Stromal cell of bone marrow (primary cell): ENCODE data around the gene PLXDC1.

ENCODE experiments used
- DNase-seq: peaks from one replicate; pipeline ENCODE4 v3.0.0-alpha.2; 2012; ENCODE audit warnings: low read depth

Gene PLXDC1

DNA sequence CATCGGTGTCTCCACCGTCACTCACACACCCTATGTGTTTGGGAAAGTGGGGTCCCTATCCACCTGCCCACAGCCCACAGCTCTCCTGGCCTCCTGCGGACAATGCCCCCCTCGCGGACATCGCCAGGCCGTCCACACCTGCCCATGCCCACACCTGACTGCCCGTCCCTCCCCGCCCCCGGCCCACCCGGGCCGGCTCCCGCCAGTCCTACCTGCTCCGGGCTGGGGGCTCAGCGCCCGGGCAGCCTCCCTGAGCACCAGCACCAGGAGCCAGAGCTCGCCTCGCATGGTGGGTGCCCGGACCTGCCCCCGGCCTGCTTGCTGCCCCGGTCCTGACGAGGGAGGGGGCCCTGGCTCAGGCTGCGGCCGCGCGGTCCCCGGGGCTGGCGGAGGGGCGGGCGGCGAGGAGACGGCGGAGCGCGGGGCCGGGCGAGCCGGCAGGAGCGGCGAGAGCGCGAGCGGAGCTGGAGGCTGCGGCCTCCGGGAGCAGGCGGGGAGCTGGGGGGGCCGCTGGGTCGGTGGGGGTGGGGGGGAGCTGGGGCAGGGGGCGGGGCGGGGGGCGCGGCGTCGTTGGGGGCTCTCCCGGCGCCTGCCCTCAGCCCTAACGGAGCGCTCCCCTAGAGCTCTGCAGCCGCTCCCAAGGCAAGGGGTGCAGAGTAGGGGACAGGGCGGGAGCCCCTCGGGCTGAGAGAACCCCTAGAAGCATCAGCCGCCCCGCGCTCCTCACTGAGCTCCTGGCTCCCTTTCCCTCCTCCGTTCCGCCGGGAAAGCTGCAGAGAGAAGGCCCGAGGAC is at the start of gene PLXDC1:
Gene PLXDC1, minus strand, starts transcription at position 488 of the 793 bp plus-strand sequence. Its CDS starts 200 bp downstream, at position 288.
- no peak for DNase-seq

DNA sequence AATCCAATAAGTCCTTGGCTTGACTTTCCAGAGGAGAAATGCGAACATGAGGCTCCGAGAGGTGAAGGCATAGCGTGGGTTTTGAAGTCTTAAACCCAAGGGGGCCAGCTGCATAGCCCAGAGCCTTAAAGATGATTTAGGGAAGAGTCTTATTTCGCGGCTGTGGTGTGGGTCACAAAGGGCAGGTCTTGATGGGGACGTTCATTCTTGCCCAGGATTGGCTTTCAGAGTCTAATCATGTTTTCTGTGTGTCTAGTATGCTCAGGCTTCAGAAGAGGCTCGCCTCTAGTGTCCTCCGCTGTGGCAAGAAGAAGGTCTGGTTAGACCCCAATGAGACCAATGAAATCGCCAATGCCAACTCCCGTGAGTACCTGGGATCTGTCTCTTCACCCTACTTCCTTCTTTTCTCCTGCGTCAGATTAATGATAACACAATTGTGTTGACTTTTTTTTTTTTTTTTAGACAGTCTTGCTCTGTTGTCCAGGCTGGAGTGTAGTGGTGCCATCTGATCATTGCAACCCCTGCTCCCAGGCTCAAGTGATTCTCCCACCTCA is 49.6 kb upstream of the PLXDC1 start:
- DNase-seq: no peak

DNA sequence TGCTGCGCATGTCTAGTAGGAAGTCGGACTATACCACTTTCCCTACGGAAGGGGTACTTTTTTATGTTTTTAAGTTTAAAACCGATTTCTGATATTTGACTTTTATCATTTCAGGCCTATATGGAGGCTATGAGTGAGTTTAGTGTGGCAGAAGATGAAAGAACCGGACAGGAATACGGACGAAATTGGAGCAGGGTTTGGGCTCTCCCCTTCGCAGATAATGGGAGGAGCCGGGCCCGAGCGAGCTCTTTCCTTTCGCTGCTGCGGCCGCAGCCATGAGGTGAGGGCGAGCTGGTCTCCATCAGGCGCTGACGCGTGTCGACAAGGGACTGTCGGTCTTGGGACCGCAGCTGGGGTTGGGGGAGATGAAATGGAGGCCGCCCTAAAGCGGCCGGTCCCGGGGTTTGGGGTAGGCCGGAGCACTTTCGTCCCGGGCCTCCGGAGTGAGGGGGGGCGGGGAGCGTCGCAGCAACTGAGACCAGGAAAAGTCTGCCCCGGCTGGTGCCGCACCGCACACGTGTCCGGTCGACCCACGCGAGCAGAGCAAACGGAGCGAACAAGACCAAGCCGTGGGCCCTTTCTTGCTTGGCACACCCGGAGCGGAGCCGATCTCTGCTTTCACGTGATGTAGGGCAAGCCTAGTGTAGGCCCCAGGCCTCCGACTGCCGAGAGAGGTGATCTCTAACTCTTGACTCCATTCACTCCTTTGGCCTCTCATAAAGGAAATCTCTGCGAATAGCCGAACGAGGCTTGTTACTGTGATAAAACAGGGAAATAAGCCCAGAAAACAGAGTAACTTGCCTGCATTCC is 48.8 kb upstream of the PLXDC1 start, which contains the start of gene RPL19:
Gene RPL19, plus strand, starts transcription at position 214 of the 810 bp plus-strand sequence. Its CDS starts 62 bp downstream, at position 276.
- no peak for DNase-seq

DNA sequence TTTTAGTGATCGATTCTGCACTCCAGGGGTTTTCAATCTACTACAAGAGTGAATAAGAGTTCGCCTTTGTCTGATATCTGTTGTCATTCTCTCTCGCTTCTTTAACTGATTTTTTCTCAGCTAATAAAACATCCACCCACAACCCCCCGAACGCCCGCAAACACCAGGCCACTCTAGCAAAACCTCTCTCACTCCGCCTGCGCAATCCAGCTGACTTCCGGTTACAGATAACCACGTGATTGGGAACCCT is 48.3 kb upstream of the PLXDC1 start:
- peak; percentile 88 for DNase-seq

DNA sequence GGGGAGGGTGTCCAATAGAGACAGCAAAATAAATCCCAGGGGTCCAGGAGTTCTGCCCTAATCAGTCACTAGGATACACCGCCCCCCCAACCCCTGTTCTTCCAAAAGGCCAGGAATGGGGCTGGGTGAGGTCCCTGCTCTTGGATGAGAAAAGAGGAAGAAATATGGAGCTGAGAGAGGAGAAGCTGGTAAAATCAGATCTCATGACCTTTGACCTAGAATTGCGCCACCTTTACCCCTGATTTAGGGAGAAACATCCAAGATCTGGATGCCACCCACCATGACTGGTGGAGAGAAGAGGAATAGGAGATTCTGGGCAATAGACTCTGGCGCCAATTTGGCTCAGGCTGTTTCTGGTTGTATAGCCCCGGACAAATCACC is 46.7 kb upstream of the PLXDC1 start:
- no peak for DNase-seq

DNA sequence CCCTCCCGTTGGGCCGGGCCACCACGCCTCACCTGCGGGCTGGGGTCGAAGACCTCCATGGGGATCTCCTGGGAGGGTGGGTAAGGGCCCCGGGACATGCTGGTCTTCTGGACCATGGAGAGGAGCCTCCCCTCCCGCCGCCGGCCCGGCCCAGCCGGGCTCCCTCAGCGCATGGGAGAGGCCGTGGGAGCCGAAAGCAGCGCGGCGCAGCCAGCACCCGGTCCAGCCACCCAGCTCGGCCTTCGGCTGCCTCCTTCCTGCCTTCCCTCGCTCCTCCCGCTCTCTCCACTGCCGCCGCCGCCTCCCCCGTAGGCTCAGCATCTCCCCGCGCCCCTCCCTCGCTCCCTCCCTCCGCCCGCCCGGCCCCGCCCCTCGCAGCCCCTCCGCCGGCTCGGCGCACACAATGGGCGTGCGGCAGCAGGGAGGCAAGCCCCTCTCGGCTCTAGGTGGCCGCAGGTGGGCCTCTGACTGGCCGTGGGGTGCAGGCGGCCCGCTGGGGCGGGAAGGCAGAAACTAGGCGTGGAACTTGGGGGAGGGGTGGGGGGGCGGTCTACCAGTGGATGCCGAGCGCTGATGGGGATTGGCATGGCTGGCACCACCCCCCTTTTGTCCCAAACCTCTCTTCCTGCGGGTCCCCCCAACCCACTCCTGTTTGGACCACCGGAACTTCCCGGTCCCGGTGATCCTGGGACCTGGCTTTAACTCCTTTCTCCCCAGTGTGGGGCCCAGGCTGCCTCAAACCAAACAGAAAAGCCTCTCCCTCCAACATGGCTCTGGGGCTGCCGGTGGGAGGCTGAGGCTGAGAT is 46.1 kb upstream of the PLXDC1 start, which contains the start of gene CACNB1:
Gene CACNB1, minus strand, starts transcription at position 290 of the 806 bp plus-strand sequence. Its CDS starts 174 bp downstream, at position 116.
- DNase-seq: peak; percentile 54

DNA sequence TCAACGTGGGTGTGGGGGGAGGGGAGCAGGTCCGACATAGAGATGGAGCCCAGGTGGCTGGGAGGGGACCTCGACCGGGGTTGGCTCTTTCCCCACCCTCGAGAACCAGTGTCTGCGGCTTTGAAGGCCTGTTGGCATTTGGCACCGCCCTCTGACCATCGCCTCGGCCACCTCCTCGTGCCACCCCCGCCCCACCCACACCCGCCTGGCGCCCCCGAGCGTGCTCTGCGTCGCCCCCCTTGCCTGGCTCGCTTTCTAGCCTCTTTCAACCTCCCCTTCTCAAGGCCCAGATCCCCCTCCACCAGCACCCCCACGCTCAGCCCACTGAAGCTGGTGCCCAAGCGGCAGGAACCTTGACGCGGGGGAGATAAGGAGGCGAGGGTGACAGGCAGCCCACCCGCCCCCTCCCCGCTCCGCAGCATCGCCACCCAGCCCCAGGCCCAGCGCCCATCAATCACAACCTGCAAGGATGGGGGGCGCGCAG is 45.4 kb upstream of the PLXDC1 start:
- DNase-seq: no peak

DNA sequence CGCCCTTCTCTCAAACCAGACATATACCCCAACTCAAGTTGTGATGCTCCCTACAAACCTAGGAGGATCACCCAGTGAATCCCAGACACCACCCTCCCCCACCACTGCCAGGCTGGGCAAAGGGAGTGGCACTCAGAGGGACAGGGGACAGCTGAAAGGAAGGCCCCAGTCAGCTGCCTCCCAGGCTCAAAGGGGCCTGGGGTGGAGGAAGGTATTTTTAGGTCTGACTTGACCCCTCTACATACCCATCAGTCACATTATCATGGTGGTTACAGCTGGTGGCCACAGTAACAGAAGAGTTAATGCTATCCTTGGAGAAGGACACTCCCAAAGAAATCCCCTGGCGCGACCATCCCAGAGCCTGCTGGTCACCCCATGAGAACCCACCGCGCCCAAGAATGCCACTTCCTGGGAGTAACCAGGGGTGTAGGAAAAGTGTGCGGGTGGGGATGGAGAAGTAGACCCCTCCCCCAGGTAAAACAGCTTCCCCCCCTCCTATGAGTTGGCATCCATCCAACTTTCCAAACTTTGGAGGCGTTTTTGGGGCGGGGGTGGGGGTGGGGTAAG is 44.9 kb upstream of the PLXDC1 start:
- DNase-seq: no peak

DNA sequence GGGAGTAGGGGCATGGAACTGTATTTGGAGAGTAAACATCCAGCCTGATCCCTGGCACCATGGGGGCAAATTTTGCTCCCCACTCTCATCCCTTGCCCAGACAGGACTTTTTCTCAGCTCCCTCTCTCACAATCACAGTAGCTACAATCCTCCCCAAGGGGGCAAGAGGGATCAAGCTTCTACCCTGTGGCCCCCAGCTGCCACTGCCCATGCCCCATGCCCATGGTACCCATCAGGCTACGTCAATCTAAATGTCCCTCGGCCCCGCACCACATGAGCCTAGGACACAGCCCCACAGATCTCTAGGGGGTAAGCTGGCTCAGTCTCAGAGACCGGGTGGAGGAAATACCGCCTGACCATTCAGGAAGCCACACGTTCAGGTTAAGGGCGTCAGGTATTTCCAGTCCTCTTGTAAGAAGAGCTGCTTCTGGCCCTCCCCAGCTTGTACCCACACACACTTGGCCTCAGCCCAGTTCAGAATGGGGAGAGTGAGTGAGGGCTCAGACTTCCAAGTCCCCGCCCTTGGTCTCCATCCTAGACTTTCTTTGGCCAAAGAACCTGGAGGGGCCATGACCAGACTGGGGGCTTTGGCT is 44.2 kb upstream of the PLXDC1 start:
- no peak for DNase-seq

DNA sequence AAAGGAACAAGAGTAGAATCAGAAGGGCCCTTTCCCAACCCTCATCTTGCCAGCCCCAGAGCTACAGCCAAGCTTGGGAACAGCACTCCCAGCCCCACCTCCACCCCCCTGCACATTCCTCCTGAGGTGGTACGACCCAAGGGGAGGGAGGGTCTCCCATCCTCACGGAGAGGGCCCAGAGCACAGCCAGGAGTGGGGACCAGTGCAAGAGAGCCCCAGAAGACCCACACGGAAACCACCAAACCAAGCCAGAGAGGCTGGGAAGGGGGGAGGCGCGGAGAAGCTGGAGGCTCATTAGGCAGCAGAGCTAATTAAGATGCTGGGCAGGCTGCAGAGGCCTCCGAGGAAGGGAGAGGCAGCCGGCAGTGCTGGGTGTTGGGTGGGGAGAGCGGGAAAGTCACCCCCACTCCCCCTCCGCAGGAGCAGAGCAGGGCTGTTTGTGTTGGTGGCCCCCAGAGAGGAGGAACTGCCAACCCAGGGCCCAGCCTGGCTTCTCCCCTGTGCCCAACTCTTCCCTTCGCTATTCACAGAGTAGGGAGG is 43.6 kb upstream of the PLXDC1 start:
- DNase-seq: no peak

DNA sequence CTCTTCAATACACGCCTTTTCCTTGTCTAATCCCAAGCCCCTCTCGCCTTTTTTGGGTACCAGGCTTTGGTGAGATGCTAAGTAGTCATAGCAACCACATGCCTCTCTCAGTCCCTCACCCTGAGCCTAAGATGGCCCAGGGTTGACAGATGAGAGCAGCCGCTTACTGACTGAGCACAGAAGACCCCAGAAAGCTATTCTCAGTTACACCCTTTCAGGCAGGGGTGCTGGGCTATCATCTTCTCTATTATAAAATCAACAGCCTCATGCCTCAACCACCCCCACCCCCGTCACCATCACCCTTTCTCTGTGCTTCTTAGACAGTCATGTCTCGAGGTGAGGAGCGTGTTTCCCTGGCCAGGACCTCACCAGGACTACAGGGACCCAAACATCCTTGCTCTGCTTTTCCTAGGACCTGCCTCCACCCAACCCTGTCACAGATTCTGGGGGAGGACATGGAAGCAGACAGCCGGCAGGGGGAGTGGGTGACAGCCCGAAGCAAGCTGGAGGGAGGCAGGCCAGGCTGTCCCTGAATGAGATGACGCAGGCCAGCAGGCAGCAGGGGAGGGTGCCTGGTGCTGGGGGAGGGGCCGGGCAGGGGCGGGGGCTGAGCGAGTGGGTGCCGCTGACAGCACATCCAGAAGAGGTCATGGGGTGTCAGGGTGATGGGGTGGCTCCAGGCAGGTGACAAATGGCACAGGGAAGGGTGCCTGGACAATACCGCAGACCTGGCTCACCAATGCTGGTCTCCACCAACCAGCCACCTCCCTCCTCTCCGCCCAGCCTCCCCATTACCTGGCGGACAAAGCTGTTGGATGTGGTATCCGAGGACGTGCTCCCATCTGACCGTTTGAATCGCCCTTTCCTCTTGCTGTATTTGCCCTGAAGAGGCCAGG is 42.9 kb upstream of the PLXDC1 start:
- no peak for DNase-seq

DNA sequence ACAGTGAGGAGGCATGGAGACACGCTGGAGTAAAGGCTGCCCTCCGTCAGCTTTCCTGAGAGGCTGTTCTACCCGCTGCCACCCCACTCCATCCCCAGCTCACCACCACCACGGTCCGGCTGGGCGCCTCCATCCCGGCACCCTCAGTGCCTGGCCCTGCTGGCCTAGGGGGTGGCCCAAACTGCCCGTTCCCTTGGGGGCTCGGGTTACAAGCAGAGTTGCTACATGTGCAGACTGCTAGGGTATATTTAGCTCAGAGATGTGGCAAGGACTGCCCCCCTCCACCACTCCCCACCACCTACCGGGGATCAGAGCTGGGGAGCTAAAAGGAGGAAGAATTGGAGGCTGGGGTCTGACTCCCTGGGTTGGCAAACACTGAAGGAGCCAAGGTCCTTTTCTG is 41.9 kb upstream of the PLXDC1 start:
- DNase-seq: no peak

DNA sequence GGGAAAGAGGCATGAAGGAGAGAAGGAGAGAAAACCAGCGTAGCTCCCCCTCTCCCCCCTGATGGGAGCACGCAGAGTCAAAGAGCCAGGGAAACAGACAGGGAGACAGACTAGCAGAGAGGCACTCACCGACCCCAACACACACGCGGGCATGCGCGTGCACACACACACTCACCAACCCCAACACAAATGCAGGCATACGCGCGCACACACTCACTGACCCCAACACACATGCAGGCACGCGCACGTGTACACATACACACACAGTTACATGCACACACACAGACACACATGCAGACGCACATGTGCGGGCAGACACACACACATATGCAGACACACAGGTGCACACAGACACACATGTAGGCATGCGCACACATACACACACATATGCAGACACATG is 41.5 kb upstream of the PLXDC1 start:
- DNase-seq: no peak

DNA sequence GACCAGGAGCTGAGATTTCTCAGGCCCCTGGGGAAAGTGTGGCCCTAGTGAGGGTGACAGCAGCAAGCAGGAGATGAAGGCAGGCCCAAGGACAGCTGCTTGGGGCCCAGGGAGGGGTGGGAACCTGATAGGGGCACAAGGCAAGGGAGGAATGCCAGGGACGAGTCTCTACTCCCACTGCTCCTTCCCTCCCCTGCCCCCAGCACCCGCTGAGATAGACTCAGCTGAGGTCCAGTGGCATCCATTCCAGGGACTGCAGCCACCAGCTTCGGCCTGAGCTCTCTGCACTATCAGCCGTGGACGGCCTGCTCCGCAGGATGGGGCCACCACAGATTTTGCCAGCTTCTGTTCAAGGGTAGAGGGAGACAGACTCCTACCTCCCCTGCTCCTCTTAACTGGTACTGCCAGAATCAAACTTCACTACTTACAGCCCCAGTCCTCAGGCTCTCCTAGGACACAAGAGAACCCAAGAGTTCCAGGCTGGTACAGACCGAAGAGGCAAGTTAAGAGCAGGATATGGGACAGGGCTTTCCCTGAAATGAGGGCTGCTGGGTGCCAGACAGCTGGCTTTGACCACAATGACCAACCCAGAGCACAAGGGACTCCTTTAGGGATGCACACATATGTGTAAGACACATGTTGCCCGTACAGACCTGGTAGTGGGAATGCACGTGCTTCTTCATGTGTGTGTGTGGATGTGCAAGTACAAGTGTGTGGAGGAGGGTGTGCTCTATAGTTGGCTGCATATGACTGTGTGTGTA is 40.5 kb upstream of the PLXDC1 start:
- DNase-seq: no peak

DNA sequence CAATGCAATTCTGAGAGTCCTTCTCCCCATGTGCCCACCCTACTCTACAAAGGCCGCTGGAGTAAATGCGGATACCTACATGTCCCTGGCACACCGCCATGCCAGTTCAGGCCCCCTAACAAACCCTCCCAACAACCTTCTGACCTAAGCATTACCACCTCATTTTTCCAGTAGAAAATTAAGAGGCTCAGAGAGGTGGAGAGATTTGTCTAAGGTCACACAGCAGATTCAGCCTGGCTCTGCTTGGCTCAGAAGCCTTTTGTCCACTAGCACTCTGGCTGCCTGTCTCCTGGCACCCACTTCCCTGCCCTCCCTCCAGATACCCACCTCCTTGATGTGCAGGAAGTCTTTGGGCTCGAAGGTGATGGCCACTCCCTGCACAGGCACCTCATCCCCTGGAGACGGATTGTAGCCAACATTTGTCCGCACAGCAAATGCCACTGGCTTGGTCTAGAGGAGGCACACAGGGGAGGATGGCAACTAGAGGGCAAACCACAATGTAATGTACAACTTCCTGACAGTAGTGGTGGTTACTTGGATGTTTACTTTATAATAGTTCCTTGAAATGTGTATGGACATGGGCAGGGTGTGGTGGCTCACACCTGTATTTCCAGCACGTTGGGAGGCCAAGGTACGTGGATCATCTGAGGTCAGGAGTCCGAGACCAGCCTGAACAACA is 35.9 kb upstream of the PLXDC1 start:
- no peak for DNase-seq

DNA sequence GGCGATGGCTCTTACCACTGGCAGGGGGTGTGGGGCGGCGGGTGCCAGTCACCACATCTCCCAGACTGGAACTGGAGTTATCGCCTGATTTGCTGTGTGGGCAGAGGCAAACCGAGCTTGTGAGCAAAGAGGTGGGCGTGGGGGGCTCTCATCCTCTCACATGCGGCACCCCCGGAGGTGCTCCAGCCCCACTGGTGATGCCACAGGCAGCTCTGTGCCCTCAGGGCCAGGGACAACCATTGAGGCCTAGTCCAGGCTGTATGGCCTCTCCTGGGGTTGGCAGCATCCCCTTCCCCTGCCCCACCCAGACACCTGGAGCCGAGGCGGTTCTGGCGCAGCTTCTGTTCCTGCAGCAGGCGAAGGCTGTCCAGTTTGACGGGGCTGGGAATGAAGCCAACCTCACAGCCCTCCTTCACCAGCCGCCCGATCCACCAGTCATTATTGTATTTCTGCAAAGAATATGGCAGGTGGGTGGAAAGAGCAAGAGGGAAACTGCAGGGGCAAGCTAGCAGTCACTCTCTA is 35.1 kb upstream of the PLXDC1 start:
- DNase-seq: no peak

DNA sequence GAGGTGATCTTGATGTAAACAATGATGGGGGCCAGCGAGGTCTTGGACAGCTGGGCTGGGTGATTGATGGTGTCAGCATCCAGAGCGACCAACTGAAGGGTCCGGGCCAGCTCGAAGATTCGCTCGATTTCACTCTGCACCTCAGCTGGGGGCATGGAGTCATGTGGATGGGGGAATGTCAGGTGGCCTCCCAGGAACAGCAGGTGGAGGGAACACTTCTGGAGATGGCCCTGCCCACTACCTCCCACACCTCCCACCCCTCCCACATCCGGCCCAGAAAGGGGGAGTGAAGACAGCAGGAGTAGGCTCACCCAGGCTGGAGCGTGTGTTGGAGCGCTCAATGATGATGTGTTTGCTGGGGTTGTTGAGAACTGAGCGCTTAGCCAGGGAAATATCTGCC is 32.3 kb upstream of the PLXDC1 start:
- no peak for DNase-seq

DNA sequence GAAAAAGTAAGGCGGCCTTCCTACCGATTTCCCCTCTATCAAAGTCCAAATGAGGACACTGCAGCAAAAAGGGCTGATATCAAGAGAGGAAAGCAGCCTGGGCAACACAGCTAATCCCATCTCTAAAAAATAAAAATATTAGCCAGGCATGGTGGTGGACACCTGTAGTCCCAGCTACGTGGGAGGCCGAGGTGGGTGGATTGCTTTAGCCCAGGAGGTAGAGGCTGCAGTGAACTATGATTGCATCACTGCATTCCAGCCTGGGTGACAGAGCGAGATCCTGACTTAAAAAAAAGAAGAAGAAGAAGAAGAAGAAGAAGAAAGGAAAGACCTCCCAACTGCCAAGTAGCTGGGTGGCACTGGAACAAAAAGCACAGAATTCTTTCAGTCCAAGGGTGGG is 31.6 kb upstream of the PLXDC1 start:
- no peak for DNase-seq
